Transverse colon (tissue), 4 donors: ENCODE measurements around the gene CCDC82. TPM values are rescaled to one million over a fixed set of nuclear protein-coding genes. Genes with fewer than 3 reads are reported as not detected.

Source experiments
- DNase-seq: peaks from one replicate; pipeline ENCODE4 v3.0.0-alpha.2; 2019
- H3K27ac ChIP-seq, 4 donors: fragments of 200-600 bp; sonication (generic); 2 replicates each; pipeline ENCODE4 v1.5.1; 2016 to 2018; ENCODE audit warnings: inconsistent platforms in 4 of 4
- H3K27me3 ChIP-seq: fragments of 200-600 bp; sonication (generic); 2 replicates; pipeline ENCODE4 v1.5.1; 2017; ENCODE audit warnings: inconsistent platforms
- H3K36me3 ChIP-seq, 4 donors: fragments of 200-600 bp; sonication (generic); 2 replicates each; pipeline ENCODE4 v1.5.1; 2017 to 2019; ENCODE audit warnings: inconsistent platforms in 4 of 4
- H3K4me1 ChIP-seq, 4 donors: fragments of 200-600 bp; sonication (generic); 2 replicates each; pipeline ENCODE4 v1.5.1; 2017 to 2020; ENCODE audit warnings: inconsistent platforms in 4 of 4
- H3K4me3 ChIP-seq, 4 donors: fragments of 200-600 bp; sonication (generic); 1 replicate in 1 of 4; 2 replicates in 3 of 4; pipeline versions ENCODE4 v1.5.1 to v1.6.1; 2017 to 2019; ENCODE audit warnings: inconsistent platforms in 4 of 4
- H3K9me3 ChIP-seq, 2 donors: fragments of 200-600 bp; sonication (generic); 2 replicates each; pipeline ENCODE4 v1.5.1; 2017 to 2019; ENCODE audit warnings: inconsistent platforms in 2 of 2
- EP300 ChIP-seq: sonication (generic); formaldehyde crosslinking; IDR thresholded peaks from one replicate; pipeline ENCODE4 v1.6.1; 2017; ENCODE audit warnings: antibody characterized with exemption, low read depth
- POLR2A ChIP-seq: fragments of 450-650 bp; IDR thresholded peaks from one replicate; pipeline ENCODE4 v1.6.1; 2016; ENCODE audit warnings: antibody characterized with exemption, mild to moderate bottlenecking, moderate library complexity
- POLR2AphosphoS5 ChIP-seq, 3 donors: sonication (generic); formaldehyde crosslinking; IDR thresholded peaks; one replicate each; pipeline ENCODE4 v1.6.1; 2016; ENCODE audit warnings: antibody characterized with exemption in 3 of 3
- WGBS, 2 donors: methylation state at CpG; one replicate each; pipeline ENCODE4 v1.1.5; 2018; ENCODE audit warnings: low coverage in 1 of 2; 5-methylcytosine and 5-hydroxymethylcytosine counted together
- in situ Hi-C, 4 donors: fragments of 200-750 bp; cut with MboI; loops; one replicate each; pipeline versions ENCODE4 v1.15.0 to v1.15.1; 2017; ENCODE audit warnings: low sequenced_read_pairs in 3 of 4, low pct_ligation_motif_present in 1 of 4, low pct_unique_long_range_greater_than_20kb in 1 of 4
- intact Hi-C: fragments of 100-400 bp; cut with DNase I; formaldehyde crosslinking; loops from one replicate; pipeline ENCODE4 v1.15.1; 2023; ENCODE audit warnings: low total_unique reads
- total RNA-seq, 4 donors: library from RNA; depleted of rRNA; stranded (reverse); fragments of >200 nt; gene quantifications; one replicate each; pipeline ENCODE4 v1.1.0, GENCODE V29; 2016
- TF ChIP-seq, protein P1 (sequence below), 5 experiments: fragments of 200-600 bp in 3 of 5; fragments of 450-650 bp in 2 of 5; sonication (generic) in 3 of 5; IDR thresholded peaks; 1 replicate in 2 of 5; 2 replicates in 3 of 5; pipeline ENCODE4 v1.5.1; 2016 to 2017; ENCODE audit warnings: antibody characterized with exemption in 5 of 5, inconsistent platforms in 3 of 5, mild to moderate bottlenecking in 2 of 5, moderate library complexity in 1 of 5

Gene CCDC82
- total RNA-seq, 4 donors from 2014 or later: 9.6 to 41.1 (median 23.8) TPM

- 86 to 95% methylated on average over 4 of the region's 4 CpGs for WGBS, 2 donors
- in situ Hi-C loops (loop anchor here in 3 of 4 donors (25.0 kb wide), 2 partner anchors 98 to 273 kb away; no protein-coding TSS in a partner anchor), intact Hi-C loops (loop anchor here (10.0 kb wide), 1 partner anchor 91 kb away; no protein-coding TSS in a partner anchor)
- Histone ChIP-seq H3K27me3 (no peaks in the 10 kb centered on the region), H3K4me3 (no peak overlapping the region), H3K27ac (no peak overlapping the region), H3K36me3 (no peaks in the 10 kb centered on the region), H3K4me1 (peaks cover 21 to 90% (median 58%) of the 10 kb centered on the region in 4 donors), H3K9me3 (no peaks in the 10 kb centered on the region)
- DNase-seq: no peak
- no peak for TF ChIP-seq POLR2AphosphoS5 (IDR thresholded peaks at IDR 0.05)
- TF ChIP-seq, protein P1, sequence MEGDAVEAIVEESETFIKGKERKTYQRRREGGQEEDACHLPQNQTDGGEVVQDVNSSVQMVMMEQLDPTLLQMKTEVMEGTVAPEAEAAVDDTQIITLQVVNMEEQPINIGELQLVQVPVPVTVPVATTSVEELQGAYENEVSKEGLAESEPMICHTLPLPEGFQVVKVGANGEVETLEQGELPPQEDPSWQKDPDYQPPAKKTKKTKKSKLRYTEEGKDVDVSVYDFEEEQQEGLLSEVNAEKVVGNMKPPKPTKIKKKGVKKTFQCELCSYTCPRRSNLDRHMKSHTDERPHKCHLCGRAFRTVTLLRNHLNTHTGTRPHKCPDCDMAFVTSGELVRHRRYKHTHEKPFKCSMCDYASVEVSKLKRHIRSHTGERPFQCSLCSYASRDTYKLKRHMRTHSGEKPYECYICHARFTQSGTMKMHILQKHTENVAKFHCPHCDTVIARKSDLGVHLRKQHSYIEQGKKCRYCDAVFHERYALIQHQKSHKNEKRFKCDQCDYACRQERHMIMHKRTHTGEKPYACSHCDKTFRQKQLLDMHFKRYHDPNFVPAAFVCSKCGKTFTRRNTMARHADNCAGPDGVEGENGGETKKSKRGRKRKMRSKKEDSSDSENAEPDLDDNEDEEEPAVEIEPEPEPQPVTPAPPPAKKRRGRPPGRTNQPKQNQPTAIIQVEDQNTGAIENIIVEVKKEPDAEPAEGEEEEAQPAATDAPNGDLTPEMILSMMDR (IDR thresholded peaks at IDR 0.05): no peak
- TF ChIP-seq POLR2A: no peak
- TF ChIP-seq EP300: no peak
Measured at GRCh38 chr11:96335388-96335787, 54.3 kb downstream of the CCDC82 start.

- no peak for DNase-seq
- 86 to 91% methylated on average over 4 of the region's 4 CpGs for WGBS, 2 donors
- no peaks in the 10 kb centered on the region for H3K36me3 ChIP-seq
- no peak overlapping the region for H3K27ac ChIP-seq
- peaks cover 30 to 85% (median 53%) of the 10 kb centered on the region in 4 donors for H3K4me1 ChIP-seq
- no peaks in the 10 kb centered on the region for H3K27me3 ChIP-seq
- H3K9me3 ChIP-seq: no peaks in the 10 kb centered on the region
- intact Hi-C loops (loop anchor here (10.0 kb wide), 1 partner anchor 89 kb away; no protein-coding TSS in a partner anchor), in situ Hi-C loops (loop anchor here in 3 of 4 donors (25.0 kb wide), 2 partner anchors 97 to 272 kb away; no protein-coding TSS in a partner anchor)
- TF ChIP-seq POLR2AphosphoS5 (IDR thresholded peaks at IDR 0.05): no peak
- no peak for TF ChIP-seq POLR2A
- no peak for TF ChIP-seq EP300
- TF ChIP-seq, protein P1 (IDR thresholded peaks at IDR 0.05): no peak
- H3K4me3 ChIP-seq: no peak overlapping the region
Measured at GRCh38 chr11:96334219-96334618, 55.5 kb downstream of the CCDC82 start.

DNA sequence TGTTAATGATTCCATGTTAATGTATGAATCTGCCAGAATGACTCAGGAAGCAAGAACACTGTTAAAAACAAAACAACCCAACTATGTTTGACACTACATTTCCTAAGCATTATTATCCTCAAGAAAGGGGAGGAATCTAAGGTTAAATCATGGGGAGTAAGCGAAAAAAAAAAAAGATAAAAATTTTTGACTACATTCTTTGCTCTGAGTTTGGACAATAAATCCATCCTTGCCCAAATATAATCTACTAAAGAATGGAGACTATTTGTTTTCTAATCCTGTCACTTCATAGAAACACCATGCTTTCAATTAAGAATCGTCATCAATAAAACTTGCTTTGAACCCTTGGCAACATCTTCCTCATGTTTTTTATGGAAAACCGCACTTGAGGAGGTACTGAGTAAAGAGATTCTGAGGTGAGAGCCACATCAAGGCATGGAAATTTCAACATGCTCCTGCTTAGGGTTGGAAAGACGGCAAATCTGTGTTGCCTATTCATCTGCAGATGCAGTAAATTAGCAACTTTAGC is 56.5 kb downstream of the CCDC82 start:
- no peak for TF ChIP-seq EP300
- no peak for TF ChIP-seq POLR2A
- TF ChIP-seq POLR2AphosphoS5 (IDR thresholded peaks at IDR 0.05): no peak
- TF ChIP-seq, protein P1 (IDR thresholded peaks at IDR 0.05): no peak
- H3K36me3 ChIP-seq: no peaks in the 10 kb centered on the region
- peaks cover 28 to 78% (median 46%) of the 10 kb centered on the region in 4 donors for H3K4me1 ChIP-seq
- intact Hi-C loops: loop anchor here (10.0 kb wide), 1 partner anchor 88 kb away; no protein-coding TSS in a partner anchor
- H3K27me3 ChIP-seq: no peaks in the 10 kb centered on the region
- 85 to 90% methylated on average over 4 of the region's 4 CpGs for WGBS, 2 donors
- no peak overlapping the region for H3K4me3 ChIP-seq
- H3K9me3 ChIP-seq: no peaks in the 10 kb centered on the region
- in situ Hi-C loops: loop anchor here in 3 of 4 donors (25.0 kb wide), 2 partner anchors 96 to 271 kb away; no protein-coding TSS in a partner anchor
- no peak for DNase-seq
- H3K27ac ChIP-seq: peak overlapping the region in 1 of 4 donors; percentile 52

DNA sequence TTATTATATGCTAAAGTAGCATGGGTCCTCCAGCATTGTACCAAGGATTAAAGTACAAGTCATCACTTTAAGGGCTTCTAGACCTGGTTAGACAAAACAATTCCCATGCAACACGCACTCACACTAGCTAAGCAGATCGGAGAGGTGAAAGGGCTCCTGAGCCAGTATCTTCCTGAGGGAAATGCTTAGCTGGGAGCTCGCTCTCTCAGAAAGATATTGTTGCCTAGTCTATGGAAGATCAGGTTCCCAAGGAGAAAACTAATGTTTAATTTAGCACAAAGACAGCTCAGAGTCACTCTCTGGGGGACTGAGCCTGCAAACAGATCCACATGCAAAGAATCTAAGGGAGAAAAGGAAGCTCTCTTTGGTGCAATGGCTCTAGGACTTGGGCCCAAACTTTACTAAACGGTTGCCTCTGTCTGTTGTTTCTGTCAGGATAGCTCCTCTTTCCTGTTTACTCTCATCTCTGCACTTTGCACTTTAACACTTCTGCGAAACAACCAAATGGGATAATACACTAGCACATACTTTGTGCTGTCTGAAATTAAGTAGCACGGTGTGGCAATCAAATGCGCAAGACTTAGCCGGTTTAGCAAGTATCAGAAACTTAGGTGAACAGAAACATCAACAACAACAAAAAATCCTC is 57.5 kb downstream of the CCDC82 start:
- intact Hi-C loops: loop anchor here (10.0 kb wide), 1 partner anchor 87 kb away; no protein-coding TSS in a partner anchor
- peak overlapping the region; percentile 50 to 60 (median 51) for H3K27ac ChIP-seq

More for the DNA sequence above, 57.5 kb downstream of the CCDC82 start:
- no peaks in the 10 kb centered on the region for H3K9me3 ChIP-seq
- no peaks in the 10 kb centered on the region for H3K27me3 ChIP-seq
- WGBS, 2 donors: 52 to 60% methylated on average over 8 of the region's 8 CpGs
- TF ChIP-seq, protein P1 (IDR thresholded peaks at IDR 0.05): no peak
- no peak for TF ChIP-seq POLR2A
- no peak for TF ChIP-seq EP300
- no peak for TF ChIP-seq POLR2AphosphoS5 (IDR thresholded peaks at IDR 0.05)
- no peaks in the 10 kb centered on the region for H3K36me3 ChIP-seq
- no peak for DNase-seq
- no peak overlapping the region for H3K4me3 ChIP-seq
- in situ Hi-C loops: loop anchor here in 3 of 4 donors (25.0 kb wide), 2 partner anchors 95 to 270 kb away; no protein-coding TSS in a partner anchor
- peaks cover 18 to 68% (median 36%) of the 10 kb centered on the region in 4 donors for H3K4me1 ChIP-seq
